Muscle layer of colon (tissue), 2 donors: ENCODE results near the gene ADRA2A.

Experiments used
- H3K27ac ChIP-seq: one replicate; pipeline ENCODE4 v1.7.0; 2013; ENCODE audit warnings: low read depth, mild to moderate bottlenecking, low read length, moderate library complexity
- H3K27me3 ChIP-seq, 2 donors: one replicate each; pipeline ENCODE4 v1.7.0; 2013; ENCODE audit warnings: low read length in 2 of 2, mild to moderate bottlenecking in 2 of 2; ENCODE audit not compliant: insufficient read depth in 2 of 2, control insufficient read depth in 1 of 2
- H3K36me3 ChIP-seq: one replicate; pipeline ENCODE4 v1.7.0; 2013; ENCODE audit warnings: mild to moderate bottlenecking, low read length; ENCODE audit not compliant: insufficient read depth
- H3K4me1 ChIP-seq: one replicate; pipeline ENCODE4 v1.7.0; 2013; ENCODE audit warnings: mild to moderate bottlenecking, low read length; ENCODE audit not compliant: insufficient read depth
- H3K4me3 ChIP-seq, 2 donors: one replicate each; pipeline ENCODE4 v1.7.0; 2013; ENCODE audit warnings: low read length in 2 of 2, low read depth in 1 of 2, mild to moderate bottlenecking in 1 of 2, moderate library complexity in 1 of 2
- H3K9ac ChIP-seq: one replicate; pipeline ENCODE4 v1.7.0; 2013; ENCODE audit warnings: low read length
- H3K9me3 ChIP-seq: one replicate; pipeline ENCODE4 v1.7.0; 2013; ENCODE audit warnings: mild to moderate bottlenecking, low read length
- donor health status: abdominal sarcoma.
- donor health status: Adenocarcinoma of cecum.

ADRA2A gene

GRCh38 chr10:111085690-111086353, 9.0 kb downstream of the ADRA2A start:
- H3K9ac ChIP-seq = no peak overlapping the region
- no peaks in the 10 kb centered on the region for H3K27me3 ChIP-seq
- no peaks in the 10 kb centered on the region for H3K4me1 ChIP-seq
- no peak overlapping the region for H3K4me3 ChIP-seq
- H3K9me3 ChIP-seq = no peaks in the 10 kb centered on the region
- no peaks in the 10 kb centered on the region for H3K36me3 ChIP-seq
- no peak overlapping the region for H3K27ac ChIP-seq

GRCh38 chr10:111086574-111086973, 9.7 kb downstream of the ADRA2A start:
- Histone ChIP-seq H3K27me3 (no peaks in the 10 kb centered on the region), H3K9ac (no peak overlapping the region), H3K4me1 (no peaks in the 10 kb centered on the region), H3K9me3 (no peaks in the 10 kb centered on the region), H3K4me3 (no peak overlapping the region), H3K36me3 (no peaks in the 10 kb centered on the region), H3K27ac (no peak overlapping the region)

- no peak overlapping the region for H3K27ac ChIP-seq
- no peaks in the 10 kb centered on the region for H3K27me3 ChIP-seq
- no peaks in the 10 kb centered on the region for H3K9me3 ChIP-seq
- no peaks in the 10 kb centered on the region for H3K36me3 ChIP-seq
- H3K4me1 ChIP-seq = no peaks in the 10 kb centered on the region
- H3K4me3 ChIP-seq = no peak overlapping the region
- H3K9ac ChIP-seq = no peak overlapping the region
Measured at GRCh38 chr10:111087331-111087756, 10.5 kb downstream of the ADRA2A start.

- H3K27ac ChIP-seq = no peak overlapping the region
- H3K27me3 ChIP-seq = no peaks in the 10 kb centered on the region
- no peaks in the 10 kb centered on the region for H3K9me3 ChIP-seq
- H3K36me3 ChIP-seq = no peaks in the 10 kb centered on the region
- no peak overlapping the region for H3K9ac ChIP-seq
- H3K4me3 ChIP-seq = no peak overlapping the region
- no peaks in the 10 kb centered on the region for H3K4me1 ChIP-seq
Measured at GRCh38 chr10:111087968-111088505, 11.2 kb downstream of the ADRA2A start.

- Histone ChIP-seq H3K27me3 (no peaks in the 10 kb centered on the region), H3K27ac (no peak overlapping the region), H3K9me3 (no peaks in the 10 kb centered on the region), H3K4me1 (no peaks in the 10 kb centered on the region), H3K9ac (no peak overlapping the region), H3K4me3 (no peak overlapping the region), H3K36me3 (no peaks in the 10 kb centered on the region)
Measured at GRCh38 chr10:111089293-111089692, 12.5 kb downstream of the ADRA2A start.

- no peaks in the 10 kb centered on the region for H3K36me3 ChIP-seq
- H3K27me3 ChIP-seq = no peaks in the 10 kb centered on the region
- H3K27ac ChIP-seq = no peak overlapping the region
- H3K9ac ChIP-seq = no peak overlapping the region
- no peak overlapping the region for H3K4me3 ChIP-seq
- no peaks in the 10 kb centered on the region for H3K4me1 ChIP-seq
- no peaks in the 10 kb centered on the region for H3K9me3 ChIP-seq
Measured at GRCh38 chr10:111091833-111092232, 15.0 kb downstream of the ADRA2A start.

GRCh38 chr10:111093741-111094380, 17.0 kb downstream of the ADRA2A start:
- Histone ChIP-seq H3K27ac (no peak overlapping the region), H3K9ac (no peak overlapping the region), H3K9me3 (no peaks in the 10 kb centered on the region), H3K36me3 (no peaks in the 10 kb centered on the region), H3K4me1 (no peaks in the 10 kb centered on the region), H3K27me3 (no peaks in the 10 kb centered on the region), H3K4me3 (no peak overlapping the region)

GRCh38 chr10:111098679-111099437, 22.0 kb downstream of the ADRA2A start:
- no peak overlapping the region for H3K4me3 ChIP-seq
- no peak overlapping the region for H3K27ac ChIP-seq
- no peaks in the 10 kb centered on the region for H3K4me1 ChIP-seq
- H3K9me3 ChIP-seq = no peaks in the 10 kb centered on the region
- H3K9ac ChIP-seq = no peak overlapping the region
- no peaks in the 10 kb centered on the region for H3K36me3 ChIP-seq
- H3K27me3 ChIP-seq = no peaks in the 10 kb centered on the region

GRCh38 chr10:111100198-111100597, 23.4 kb downstream of the ADRA2A start:
- no peak overlapping the region for H3K4me3 ChIP-seq
- no peak overlapping the region for H3K27ac ChIP-seq
- no peak overlapping the region for H3K9ac ChIP-seq
- no peaks in the 10 kb centered on the region for H3K27me3 ChIP-seq
- no peaks in the 10 kb centered on the region for H3K4me1 ChIP-seq
- no peaks in the 10 kb centered on the region for H3K36me3 ChIP-seq
- H3K9me3 ChIP-seq = no peaks in the 10 kb centered on the region

- Histone ChIP-seq H3K9ac (no peak overlapping the region), H3K36me3 (no peaks in the 10 kb centered on the region), H3K27me3 (no peaks in the 10 kb centered on the region), H3K4me1 (no peaks in the 10 kb centered on the region), H3K27ac (no peak overlapping the region), H3K9me3 (no peaks in the 10 kb centered on the region), H3K4me3 (no peak overlapping the region)
Measured at GRCh38 chr10:111101796-111102195, 25.0 kb downstream of the ADRA2A start.

GRCh38 chr10:111102359-111102837, 25.6 kb downstream of the ADRA2A start:
- Histone ChIP-seq H3K36me3 (no peaks in the 10 kb centered on the region), H3K4me1 (no peaks in the 10 kb centered on the region), H3K27ac (no peak overlapping the region), H3K9ac (no peak overlapping the region), H3K4me3 (no peak overlapping the region), H3K27me3 (no peaks in the 10 kb centered on the region), H3K9me3 (no peaks in the 10 kb centered on the region)
